ENCODE data around the gene RTBDN.

Gene RTBDN

DNA sequence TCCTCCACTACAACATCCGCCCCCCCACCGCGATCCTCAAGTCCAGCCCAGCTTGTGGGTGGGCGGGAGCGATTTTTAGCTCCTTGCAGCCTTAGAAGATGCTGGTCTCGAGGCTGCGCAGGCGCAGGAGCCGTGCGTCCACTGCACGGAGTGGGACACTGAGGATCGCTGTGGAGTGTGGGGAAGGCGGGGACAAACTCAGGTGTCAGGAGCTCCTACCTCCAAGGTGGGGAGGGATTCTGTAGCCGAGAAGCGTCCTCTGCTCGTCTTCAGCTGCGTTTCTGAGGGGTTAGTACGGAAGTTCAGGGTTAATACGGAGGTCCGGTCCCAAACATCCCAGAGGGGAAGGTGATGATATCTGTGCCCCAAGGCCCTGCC, at the start of gene RTBDN:
TSS of gene RTBDN (minus strand) at position 14 of the 378 bp plus-strand sequence. CDS start 4,600 bp downstream, outside the sequence.
- DNase-seq (ENCODE audit: low read depth in 2 of 2) = no peak

DNA sequence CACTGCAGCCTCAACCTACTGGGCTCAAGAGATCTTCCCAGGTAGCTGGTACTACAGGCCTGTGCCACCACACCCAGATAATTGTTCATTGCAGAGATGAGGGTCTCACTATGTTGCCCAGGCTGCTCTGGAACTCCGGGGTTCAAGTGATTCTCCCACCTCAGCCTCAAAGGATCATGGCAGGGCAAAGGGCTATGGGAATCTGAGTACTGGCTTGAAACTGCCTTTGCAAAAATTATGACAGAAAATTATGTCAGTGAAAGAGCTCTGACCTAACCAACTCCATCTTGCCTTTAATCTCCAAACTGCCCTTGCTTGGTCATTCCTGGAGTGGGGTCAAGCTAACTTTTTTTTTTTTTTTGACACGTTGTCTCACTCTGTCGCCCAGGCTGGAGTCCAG, 48.2 kb upstream of the RTBDN start:
- DNase-seq (ENCODE audit: low read depth in 2 of 2) = no peak

DNA sequence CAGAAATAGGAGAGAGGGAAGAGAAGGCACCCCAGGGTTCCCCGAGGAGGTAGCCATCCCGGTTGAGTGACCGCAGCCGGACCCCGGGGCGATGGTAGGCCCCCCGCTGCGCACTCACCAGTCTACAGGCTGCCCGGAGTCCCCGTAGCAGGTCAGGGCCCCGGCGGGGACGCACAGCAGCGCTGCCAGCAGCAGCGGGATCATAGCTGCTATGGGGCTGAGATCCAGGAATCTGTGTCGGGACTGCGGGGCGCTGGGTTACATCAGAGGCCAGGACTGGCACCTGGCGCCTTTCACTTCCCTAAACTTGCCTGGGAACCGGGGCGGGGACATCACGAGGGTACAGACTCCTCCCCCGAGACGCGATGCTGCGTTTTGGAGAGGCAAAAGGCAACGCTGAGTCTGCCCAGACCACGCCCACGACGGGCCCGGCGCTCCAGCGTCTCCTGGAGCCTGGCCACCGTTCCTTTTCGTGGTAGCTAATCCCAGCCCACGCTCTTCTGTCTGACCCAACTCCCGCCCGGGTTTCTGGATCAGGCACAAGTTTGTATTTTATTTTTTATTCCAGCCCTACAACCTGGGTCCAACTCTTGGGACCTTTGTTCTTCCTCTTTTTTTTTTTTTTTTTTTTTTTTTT, 46.9 kb upstream of the RTBDN start, which contains the start of gene DNASE2:
TSS of gene DNASE2 (minus strand) at position 278 of the 637 bp plus-strand sequence. CDS start at position 204, 74 bp downstream.
- peak; percentile 88 for DNase-seq (ENCODE audit: low read depth in 2 of 2)

DNA sequence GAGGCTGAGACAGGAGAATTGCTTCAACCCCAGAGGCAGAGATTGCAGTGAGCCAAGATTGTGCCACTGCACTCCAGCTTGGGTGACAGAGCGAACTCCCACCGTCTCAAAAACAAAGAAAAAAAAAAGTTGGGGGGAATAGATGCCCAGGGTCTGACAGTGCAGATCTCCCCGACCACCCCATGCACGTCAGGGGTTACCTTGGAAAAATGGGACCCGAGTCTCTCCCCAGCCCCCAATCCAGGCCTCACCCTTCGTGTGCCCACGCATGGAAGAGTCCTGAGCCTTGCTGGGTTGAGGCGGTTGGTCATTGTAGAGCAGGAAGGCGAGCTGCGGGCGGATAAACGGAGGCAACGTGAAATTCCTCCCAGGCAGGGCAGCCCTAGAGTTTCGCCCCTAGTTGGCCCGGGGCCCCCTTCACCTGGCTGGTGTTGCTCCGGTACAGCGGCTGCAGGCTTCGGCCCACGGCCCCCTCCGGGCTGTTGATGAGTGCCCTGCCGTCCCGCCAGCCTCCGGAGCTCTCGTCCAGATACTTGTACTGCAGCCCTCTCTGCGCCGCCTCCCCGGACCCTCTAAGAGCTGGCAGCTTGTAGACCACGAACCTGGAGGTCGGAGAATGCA, 46.3 kb upstream of the RTBDN start:
- no peak for DNase-seq (ENCODE audit: low read depth in 2 of 2)

DNA sequence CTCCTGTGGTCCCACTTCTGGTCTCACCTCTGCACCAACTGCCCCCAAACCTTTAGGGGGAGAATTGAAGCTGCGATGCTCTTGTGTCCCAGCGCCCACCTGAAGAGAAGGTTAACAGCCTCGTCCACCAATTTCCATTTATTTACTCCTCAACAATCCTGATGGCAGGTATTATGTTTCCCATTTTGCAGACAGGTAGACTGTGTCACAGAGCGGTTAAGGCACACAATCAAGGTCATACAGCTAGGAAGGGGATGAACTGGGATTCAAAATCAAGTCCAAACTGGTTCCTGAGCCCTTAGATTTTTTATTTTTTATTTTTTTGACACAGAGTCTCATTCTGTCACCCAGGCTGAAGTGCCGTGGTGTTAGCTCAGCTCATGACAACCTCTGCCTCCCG, 40.7 kb upstream of the RTBDN start:
- DNase-seq (ENCODE audit: low read depth in 2 of 2) = no peak

DNA sequence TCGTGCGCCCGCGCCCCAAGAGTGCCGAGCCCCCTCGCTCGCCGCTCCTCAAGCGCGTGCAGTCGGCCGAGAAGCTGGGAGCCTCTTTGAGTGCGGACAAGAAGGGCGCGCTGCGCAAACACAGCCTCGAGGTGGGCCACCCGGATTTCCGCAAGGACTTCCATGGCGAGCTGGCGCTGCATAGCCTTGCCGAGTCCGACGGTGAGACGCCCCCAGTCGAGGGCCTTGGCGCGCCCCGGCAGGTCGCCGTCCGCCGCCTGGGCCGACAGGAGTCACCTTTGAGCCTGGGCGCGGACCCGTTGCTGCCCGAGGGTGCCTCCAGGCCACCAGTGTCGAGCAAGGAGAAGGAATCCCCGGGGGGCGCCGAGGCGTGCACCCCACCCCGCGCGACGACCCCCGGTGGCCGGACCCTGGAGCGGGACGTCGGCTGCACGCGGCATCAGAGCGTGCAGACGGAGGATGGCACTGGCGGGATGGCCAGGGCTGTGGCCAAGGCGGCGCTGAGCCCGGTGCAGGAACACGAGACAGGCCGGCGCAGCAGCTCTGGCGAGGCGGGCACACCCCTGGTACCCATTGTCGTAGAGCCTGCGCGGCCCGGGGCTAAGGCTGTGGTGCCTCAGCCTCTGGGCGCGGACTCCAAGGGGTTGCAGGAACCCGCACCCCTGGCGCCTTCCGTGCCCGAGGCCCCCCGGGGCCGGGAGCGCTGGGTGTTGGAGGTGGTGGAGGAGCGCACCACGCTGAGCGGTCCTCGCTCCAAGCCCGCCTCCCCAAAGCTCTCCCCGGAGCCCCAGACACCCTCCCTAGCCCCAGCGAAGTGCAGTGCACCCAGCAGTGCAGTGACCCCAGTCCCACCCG, 39.7 kb upstream of the RTBDN start:
- DNase-seq (ENCODE audit: low read depth in 2 of 2) = no peak

DNA sequence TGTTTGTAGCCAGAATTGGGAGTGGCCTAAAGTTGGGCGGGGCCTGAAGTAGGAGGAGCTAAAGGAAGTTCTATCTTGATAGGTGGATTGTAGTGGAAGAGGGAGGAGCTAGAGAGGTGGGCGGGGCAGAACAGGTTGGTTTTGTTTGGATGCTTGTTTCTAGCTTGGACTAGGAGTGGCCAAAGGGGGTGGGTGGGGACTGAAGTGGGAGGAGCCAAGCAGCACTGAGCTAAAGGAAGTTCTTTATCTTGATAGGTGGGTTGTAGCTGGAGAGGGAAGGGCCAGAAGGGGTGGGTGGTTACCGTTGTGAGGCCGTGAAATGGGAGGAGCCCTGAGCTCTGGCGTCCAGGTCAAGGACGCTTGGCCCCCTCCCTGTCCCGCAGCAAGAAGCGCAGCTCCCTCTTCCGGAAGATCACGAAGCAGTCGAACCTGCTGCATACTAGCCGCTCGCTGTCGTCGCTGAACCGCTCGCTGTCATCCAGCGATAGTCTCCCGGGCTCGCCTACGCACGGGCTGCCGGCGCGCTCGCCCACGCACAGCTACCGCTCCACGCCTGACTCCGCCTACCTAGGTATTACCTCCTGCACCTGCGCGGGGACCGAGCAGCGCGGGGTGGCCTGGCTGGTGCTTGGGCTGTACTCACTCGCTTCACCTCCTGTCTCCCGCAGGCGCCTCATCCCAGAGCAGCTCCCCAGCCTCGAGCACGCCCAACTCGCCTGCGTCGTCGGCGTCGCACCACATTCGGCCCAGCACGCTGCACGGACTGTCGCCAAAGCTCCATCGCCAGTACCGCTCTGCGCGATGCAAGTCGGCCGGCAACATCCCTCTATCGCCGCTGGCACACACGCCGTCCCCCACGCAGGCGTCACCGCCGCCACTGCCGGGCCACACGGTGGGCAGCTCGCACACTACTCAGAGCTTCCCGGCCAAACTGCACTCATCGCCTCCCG, 38.8 kb upstream of the RTBDN start:
- peak in 1 of 2 donors; percentile 51 for DNase-seq (ENCODE audit: low read depth in 2 of 2)

DNA sequence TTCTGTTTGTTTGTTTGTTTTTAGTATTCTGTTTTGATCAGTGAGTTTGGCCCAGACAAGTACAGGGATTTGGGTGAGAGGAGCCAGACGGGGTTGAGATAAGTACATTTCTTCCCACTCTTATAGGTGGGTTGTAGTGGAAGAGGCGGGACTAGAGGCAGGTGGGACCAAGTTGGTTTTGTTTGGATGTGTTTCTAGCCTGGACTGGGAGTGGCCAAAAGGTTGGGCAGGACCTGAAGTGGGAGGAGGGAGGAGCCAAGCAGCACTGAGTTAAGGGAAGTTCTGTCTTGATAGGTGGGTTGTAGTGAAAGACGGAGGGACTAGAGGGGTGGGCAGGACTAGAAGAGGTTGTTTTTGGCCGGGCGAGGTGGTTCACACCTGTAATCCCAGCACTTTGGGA, 37.9 kb upstream of the RTBDN start:
- no peak for DNase-seq (ENCODE audit: low read depth in 2 of 2)

DNA sequence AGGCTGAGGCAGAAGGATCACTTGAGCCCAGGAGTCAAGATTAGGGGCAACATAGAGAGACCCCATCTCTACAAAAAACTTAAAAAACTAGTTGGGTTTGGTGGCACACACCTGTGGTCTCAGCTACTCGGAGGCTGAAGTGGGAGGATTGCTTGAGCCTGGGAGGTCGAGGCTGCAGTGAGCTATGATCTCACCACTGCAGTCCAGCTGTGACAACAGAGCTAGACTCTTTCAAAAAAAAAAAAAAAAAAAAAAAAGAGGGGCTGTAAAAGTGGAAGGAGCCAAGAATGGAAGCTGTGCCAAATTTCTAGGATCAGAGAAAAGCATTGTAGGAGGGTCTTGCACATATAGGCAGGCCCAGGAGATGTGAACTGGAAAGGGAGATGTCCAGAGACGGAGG, 37.3 kb upstream of the RTBDN start:
- no peak for DNase-seq (ENCODE audit: low read depth in 2 of 2)

DNA sequence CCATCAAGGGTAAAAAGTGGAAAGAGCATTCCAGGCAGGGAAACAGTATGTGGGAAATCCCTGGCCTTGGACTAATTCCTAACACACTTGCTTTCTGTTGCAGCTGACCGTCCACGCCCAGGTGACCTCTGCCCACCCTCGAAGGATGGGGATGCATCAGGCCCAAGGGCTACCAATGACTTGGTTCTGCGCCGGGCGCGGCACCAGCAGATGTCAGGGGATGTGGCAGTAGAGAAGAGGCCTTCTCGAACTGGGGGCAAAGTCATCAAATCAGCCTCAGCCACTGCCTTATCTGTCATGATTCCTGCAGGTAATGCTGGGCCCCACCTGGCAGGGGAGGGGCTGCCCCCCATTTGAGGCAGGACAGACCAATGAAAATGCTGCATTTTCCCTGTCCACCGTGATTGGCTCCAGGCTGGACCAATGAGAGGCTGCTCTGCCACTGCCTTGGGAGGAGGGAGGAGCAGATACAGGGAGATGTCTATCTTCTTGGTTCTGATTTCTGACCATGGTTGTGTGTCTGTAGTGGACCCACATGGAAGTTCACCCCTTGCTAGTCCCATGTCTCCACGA, 34.2 kb upstream of the RTBDN start:
- no peak for DNase-seq (ENCODE audit: low read depth in 2 of 2)

DNA sequence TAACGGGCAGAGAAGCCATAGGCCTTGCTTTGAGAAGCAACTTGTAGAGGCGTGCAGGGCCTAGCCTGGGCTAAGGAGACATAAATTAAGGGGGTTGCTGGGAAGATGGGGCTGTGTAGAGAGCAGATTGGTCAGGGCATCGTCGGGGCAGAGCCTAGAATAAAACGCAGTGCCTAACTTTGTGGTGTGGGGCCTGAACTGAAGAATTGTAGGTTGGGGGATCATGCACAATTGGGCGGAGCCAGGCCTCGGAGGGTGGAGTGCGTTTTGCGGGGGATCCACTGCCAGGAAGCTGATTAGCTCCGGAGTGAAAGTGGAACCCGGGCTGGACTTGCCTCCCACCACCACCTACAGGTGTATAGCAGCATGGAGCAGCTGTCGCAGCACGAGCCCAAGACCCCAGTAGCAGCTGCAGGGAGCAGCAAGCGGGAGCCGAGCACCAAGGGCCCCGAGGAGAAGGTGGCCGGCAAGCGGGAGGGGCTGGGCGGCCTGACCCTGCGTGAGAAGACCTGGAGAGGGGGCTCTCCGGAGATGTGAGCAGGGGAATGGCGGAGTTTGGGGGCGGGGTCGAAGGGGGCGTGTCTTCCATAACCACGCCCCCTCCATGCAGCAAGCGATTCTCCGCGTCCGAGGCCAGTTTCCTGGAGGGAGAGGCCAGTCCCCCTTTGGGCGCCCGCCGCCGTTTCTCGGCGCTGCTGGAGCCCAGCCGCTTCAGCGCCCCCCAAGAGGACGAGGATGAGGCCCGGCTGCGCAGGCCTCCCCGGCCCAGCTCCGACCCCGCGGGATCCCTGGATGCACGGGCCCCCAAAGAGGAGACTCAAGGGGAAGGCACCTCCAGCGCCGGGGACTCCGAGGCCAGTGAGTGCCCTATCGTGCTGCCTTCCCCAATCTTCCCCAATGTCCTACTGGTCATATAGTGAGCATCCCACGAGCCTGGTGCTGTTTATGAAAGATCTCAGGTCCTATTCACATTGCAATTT, 33.0 kb upstream of the RTBDN start:
- DNase-seq (ENCODE audit: low read depth in 2 of 2) = peak in 1 of 2 donors; percentile 72

DNA sequence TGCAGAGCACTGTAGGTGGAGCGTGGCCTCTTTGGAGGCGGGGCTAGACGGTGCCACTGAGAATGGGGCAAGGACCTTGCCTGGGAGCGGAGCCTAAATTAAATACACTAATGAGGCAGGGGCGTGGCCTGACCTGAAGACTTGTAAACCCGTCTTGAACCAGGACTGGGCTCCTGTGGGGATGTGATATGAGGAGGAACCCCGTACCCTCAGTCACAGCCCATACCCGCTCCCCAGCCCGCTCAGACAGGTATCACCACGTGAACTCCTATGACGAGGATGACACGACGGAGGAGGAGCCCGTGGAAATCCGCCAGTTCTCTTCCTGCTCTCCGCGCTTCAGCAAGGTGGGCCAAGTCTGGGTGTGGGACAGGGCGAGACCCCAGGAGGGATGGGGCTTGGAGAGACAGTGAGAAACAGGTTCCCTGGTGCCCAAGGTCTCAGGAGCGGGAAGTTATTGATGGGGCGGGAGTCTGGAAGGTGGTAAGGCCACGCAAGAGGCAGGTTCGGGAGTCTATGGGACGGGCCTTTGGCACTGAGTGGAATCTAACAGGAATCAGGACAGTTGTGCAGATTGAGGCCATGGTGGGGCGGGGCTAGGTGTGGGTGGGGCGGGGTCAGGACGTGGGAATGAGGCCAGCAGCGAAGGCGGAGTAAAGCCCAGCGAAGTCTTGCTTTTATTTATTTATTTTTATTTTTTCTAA, 32.2 kb upstream of the RTBDN start:
- no peak for DNase-seq (ENCODE audit: low read depth in 2 of 2)

DNA sequence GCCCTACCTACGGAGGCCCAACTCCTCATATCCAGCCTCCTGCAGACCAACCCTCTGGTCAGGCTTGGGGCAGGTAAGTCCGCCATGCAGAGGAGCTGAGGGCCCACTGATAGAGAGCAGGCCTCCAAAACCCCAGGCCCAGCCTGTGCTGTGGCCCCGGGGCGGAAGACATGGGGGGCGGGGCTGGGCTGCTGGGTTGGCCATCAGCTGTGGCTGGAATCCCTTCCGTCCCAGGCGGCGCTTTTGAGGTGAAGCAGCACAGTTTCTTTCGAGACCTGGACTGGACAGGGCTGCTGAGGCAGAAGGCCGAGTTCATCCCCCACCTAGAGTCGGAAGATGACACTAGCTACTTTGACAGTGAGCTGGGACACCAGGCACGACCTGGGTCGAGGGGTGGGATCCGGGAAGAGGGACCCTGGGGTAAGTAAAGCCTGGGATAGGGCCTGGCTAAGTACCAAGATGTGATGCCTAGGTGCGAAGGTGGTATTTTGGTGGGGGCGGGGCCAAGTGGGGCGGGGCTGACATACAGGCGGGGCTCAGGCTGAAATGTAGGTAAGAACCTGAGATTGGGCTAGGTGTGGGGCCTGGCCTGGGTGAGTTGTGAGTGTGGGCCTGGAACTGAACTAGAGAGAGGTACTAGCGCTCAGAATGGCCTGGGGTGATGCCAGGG, 31.5 kb upstream of the RTBDN start:
- DNase-seq (ENCODE audit: low read depth in 2 of 2) = no peak

DNA sequence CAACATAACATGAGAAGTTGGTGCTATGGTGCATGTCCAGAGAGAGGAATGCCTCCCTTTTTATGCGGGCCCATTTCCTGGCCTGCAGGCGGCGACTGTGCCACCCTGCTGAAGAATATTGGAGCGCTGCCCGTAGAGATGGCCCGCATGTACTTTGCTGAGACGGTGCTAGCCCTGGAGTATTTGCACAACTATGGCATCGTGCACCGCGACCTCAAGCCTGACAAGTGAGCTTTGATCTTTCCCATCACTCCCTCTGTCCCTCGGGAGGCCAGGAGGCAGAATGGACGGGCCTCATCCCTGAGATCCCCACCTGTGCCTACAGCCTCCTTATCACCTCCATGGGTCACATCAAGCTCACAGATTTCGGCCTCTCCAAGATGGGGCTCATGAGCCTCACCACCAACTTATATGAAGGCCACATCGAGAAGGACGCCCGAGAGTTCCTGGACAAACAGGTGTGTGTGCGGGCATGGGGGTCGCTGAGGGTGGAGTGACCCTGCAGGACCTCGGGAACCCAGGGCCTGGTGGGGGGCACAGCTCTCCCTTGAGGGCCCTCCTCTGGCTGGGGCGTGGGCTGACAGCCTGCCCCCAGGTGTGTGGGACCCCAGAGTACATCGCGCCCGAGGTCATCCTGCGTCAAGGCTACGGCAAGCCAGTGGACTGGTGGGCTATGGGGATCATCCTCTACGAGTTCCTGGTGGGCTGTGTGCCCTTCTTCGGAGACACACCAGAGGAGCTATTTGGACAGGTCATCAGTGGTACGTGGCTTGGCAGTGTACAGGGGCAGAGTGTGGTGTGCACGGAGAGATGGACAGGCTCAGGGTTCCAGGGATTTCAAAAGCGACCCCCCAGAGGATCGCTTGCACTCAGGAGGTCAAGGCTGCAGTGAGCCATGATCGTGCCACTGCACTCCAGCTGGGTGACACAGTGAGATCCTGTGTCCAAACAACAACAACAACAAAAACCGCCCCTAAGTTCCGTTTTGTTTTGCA, 30.6 kb upstream of the RTBDN start:
- DNase-seq (ENCODE audit: low read depth in 2 of 2) = no peak

DNA sequence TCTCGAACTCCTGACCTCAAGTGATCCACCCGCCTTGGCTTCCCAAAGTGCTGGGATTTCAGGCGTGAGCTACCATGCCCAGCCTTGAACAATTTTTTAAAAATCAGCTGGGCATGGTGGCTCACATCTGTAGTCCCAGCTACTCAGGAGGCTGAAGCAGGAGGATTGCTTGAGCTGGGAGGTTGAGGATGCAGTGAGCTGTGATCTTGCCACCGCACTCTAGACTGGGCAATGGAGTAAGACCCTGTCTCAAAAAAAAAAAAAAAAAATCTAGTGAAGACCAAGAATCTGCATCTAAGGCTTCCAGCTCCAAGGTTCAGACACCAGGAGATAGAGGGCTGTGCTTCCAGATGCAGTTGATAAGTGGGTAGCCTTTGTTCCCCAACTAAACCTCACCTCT, 29.8 kb upstream of the RTBDN start:
- no peak for DNase-seq (ENCODE audit: low read depth in 2 of 2)

DNA sequence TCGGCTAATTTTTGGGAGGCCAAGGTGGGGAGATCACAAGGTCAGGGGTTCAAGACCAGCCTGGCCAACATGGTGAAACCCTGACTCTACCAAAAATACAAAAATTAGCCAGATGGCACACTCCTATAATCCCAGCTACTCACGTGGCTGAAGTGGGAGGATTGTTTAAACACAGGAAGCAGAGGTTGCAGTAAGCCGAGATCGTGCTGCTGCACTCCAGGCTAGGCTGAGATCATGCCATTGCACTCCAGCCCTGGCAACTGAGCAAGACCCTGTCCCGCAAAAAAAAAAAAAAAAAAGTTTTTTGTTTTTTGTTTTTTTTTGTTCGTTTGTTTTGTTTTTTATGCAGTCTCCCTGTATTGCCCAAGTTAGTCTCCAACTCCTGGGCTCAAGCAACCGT, 25.2 kb upstream of the RTBDN start:
- no peak for DNase-seq (ENCODE audit: low read depth in 2 of 2)

DNA sequence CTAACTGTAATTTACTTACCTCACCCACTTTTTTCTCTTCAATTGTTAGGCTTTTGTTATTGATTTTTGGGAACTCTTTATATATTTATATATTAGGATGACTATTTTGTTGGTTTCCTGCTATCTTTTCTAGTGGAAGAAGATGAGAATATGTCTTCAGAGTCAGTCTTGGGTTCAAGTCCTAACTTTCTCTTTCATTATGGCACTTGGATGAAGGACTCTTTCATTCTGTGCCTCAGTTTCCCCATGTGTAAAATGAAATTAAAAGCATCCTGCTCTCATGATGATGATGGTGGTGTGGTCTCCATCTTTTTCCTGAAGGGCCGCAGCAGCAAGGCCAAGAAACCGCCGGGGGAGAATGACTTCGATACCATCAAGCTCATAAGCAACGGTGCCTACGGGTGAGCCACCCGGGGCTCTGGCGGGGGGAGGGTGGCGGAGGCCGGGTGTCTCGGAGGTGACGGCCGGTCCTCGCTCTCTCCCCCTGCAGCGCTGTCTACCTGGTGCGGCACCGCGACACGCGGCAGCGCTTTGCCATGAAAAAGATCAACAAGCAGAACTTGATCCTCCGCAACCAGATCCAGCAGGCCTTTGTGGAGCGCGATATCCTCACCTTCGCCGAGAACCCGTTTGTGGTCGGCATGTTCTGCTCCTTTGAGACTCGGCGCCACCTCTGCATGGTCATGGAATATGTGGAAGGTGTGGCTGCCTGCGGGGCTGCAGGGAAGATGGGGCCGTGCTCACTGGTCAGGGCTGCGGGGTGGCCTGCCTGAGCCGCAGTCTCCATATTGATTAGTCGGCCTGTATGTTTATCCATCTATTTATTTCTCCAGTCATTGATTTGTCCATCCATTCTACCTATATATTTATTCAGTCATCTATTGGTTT, 23.9 kb upstream of the RTBDN start:
- no peak for DNase-seq (ENCODE audit: low read depth in 2 of 2)
